ENCODE measurements around the gene H3-3A.
"Not testable (repeated sequence)": the region's sequence is repeated elsewhere in the genome, so short reads cannot be mapped to it uniquely, and the experiment has no call there.

The H3-3A gene

GRCh38 chr1:226091461-226091860 is 28.9 kb downstream of the H3-3A start:
- TF ChIP-seq CTCF (conservative IDR thresholded peaks at IDR 0.05; ENCODE audit: control insufficient read depth, insufficient read depth, low read depth, low read length): no peak
- DNase-seq (ENCODE audit: low read depth): no peak
- H3K4me3 ChIP-seq (ENCODE audit: control insufficient read depth, low read depth, low read length): no peak overlapping the region

GRCh38 chr1:226092048-226092820 is 29.7 kb downstream of the H3-3A start:
- not testable (repeated sequence) for H3K4me3 ChIP-seq (ENCODE audit: control insufficient read depth, low read depth, low read length); DNase-seq (ENCODE audit: low read depth)

GRCh38 chr1:226092965-226093364 is 30.4 kb downstream of the H3-3A start:
- peak; percentile 58 for DNase-seq (ENCODE audit: low read depth)
- H3K4me3 ChIP-seq (ENCODE audit: control insufficient read depth, low read depth, low read length): no peak overlapping the region
- no peak for TF ChIP-seq CTCF (conservative IDR thresholded peaks at IDR 0.05; ENCODE audit: control insufficient read depth, insufficient read depth, low read depth, low read length)

GRCh38 chr1:226093621-226094020 is 31.1 kb downstream of the H3-3A start:
- no peak overlapping the region for H3K4me3 ChIP-seq (ENCODE audit: control insufficient read depth, low read depth, low read length)
- no peak for DNase-seq (ENCODE audit: low read depth)
- TF ChIP-seq CTCF (conservative IDR thresholded peaks at IDR 0.05; ENCODE audit: control insufficient read depth, insufficient read depth, low read depth, low read length): no peak

- no peak for DNase-seq (ENCODE audit: low read depth)
- no peak for TF ChIP-seq CTCF (conservative IDR thresholded peaks at IDR 0.05; ENCODE audit: control insufficient read depth, insufficient read depth, low read depth, low read length)
- no peak overlapping the region for H3K4me3 ChIP-seq (ENCODE audit: control insufficient read depth, low read depth, low read length)
Observed at GRCh38 chr1:226094451-226094850, 31.9 kb downstream of the H3-3A start.

- H3K4me3 ChIP-seq (ENCODE audit: control insufficient read depth, low read depth, low read length): no peak overlapping the region
- DNase-seq (ENCODE audit: low read depth): no peak
- no peak for TF ChIP-seq CTCF (conservative IDR thresholded peaks at IDR 0.05; ENCODE audit: control insufficient read depth, insufficient read depth, low read depth, low read length)
Observed at GRCh38 chr1:226095286-226095685, 32.8 kb downstream of the H3-3A start.

GRCh38 chr1:226097866-226098625 is 35.5 kb downstream of the H3-3A start:
- DNase-seq (ENCODE audit: low read depth): peak; percentile 93
- no peak overlapping the region for H3K4me3 ChIP-seq (ENCODE audit: control insufficient read depth, low read depth, low read length)
- no peak for TF ChIP-seq CTCF (conservative IDR thresholded peaks at IDR 0.05; ENCODE audit: control insufficient read depth, insufficient read depth, low read depth, low read length)

Data from fibroblast of mammary gland (primary cell).